NCI-H526 (cell line): ENCODE results near the gene CPNE9.

Experiments used
- DNase-seq, 2 experiments: peaks; one replicate each; lab custom pipeline; 2025; lab: John Stamatoyannopoulos, UW

Gene CPNE9

GRCh38 chr3:9778143-9779074 is 74.8 kb downstream of the CPNE9 start:
- DNase-seq, result no peak

GRCh38 chr3:9779075-9779593 is 75.5 kb downstream of the CPNE9 start:
- DNase-seq, result no peak
